Measurements from ENCODE around the gene CRACR2A.

GRCh38 chr12:3672113-3672509 lies 80.8 kb downstream of the CRACR2A start:
- TF ChIP-seq SP1 (IDR thresholded peaks at IDR 0.05) (no peak), FOXM1 (IDR thresholded peaks at IDR 0.05; ENCODE audit: borderline replicate concordance) (no peak)

Data from HEK293T (cell line).